HG03108 (cell line): Measurements from ENCODE around the gene HLA-DPB1.
A peak's percentile ranks its signal among the peaks of the same experiment; 100 is the strongest.
"Not testable (repeated sequence)": the region's sequence is repeated elsewhere in the genome, so short reads cannot be mapped to it uniquely, and the experiment has no call there.

ENCODE experiments used
- ATAC-seq: cut with Tn5 transposase; IDR thresholded peaks from one replicate; pipeline ENCODE4 v1.9.1; 2021; ENCODE audit warnings: moderate library complexity; ENCODE audit not compliant: unreplicated experiment

Gene HLA-DPB1

DNA sequence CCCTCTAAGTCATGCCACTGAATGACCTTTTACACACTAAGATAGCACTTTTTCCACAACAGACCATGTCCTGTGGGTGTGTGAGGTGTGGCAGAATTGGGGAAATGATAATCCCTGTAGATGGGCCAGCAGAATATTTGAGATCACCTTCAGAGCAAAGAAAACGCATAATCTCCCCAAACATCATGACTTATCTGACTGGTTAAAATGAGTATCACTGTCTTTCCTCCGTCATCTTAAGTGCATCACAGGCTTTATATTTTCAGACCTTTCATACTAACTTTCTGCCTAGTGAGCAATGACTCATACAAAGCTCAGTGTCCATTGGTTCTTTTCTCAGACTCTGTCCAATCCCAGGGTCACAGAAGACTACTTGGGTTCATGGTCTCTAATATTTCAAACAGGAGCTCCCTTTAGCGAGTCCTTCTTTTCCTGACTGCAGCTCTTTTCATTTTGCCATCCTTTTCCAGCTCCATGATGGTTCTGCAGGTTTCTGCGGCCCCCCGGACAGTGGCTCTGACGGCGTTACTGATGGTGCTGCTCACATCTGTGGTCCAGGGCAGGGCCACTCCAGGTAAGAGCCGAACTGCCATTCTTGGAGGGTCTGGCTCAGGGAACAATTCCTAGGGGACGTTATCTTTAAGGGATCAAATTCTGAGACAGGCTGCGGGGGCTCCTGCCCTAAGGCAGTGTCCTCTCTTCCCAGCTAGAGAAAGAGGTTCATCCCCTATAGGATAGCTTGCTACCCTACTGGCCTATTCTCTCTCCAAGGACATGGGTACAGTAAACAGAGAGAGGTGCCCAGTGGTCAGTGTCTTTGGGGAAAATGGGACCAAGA lies at the start of gene HLA-DPB1:
HLA-DPB1 (plus strand) TSS at position 423 of the 838 bp plus-strand sequence; CDS start at position 475, 52 bp downstream.
- peak; percentile 60 for ATAC-seq

DNA sequence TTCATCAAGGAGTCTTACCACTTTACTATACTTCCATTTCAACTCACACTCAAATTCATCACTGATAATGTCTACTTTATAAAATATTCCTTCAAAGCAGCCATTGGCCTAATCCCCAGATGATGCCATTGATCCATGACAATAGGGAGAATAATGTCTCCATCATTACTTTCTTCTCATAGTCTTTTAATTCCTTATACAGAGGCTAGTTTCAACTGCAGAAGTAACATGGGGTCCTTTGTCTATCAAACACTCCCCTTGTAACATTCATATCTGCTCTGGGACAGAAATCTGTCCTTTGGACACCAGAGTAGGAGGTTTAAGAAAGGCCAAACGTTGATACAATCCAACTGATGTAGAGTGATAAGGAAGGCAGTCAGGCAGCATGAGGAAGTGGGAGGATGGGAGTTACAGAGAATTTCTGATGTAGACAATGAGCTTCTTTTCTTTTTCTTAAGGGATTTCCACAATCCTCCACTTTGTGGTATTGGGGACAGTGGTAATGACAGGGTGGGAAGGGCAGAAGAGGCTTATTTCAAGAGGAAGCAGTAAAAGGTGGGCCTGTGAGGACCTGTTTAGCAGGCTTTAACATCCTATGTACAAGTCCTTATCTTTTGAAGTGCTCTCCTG lies 47.5 kb upstream of the HLA-DPB1 start:
- no peak for ATAC-seq

GRCh38 chr6:33029328-33030184 lies 46.2 kb upstream of the HLA-DPB1 start:
- peak; percentile 59 for ATAC-seq

DNA sequence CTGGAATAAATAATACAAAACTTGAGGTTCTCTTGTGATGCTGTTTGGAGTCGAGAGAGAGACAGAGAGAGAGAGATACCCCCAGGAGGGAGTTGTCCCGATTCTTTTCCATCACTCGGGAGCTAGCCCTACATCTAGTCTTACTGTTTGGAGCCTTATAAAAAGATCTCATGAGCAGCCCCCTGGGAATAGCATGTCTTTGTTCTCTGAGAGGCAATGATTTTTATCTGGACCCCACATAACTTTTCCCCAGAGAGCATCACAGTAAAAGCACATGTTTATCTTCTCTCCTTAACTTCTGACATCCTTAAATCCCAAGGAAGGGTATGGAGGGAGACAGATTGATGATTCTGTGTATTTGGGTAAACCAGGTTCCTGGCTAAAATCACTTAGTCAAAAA lies 45.5 kb upstream of the HLA-DPB1 start:
- no peak for ATAC-seq

GRCh38 chr6:33034554-33034953 lies 41.2 kb upstream of the HLA-DPB1 start:
- no peak for ATAC-seq

DNA sequence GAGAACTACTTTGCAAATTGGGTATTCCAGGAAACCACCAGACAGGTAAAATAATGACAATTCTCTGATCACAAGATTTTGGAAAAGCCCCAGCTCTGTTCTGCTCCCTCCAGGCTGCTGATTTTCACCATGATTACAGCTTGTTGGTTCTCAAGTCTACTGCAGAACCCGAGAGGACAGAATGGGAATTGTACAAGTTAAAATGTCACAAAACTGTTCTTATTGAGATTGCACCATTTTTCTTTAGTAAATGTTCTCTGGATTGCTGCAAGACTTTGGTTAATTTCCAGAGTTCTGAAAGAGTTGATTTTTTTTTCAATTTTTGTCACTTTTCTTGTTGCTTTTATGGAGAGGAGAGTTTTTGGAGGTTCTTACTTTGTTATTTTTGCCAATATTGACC lies 39.3 kb upstream of the HLA-DPB1 start:
- ATAC-seq = no peak

GRCh38 chr6:33040157-33040556 lies 35.6 kb upstream of the HLA-DPB1 start:
- ATAC-seq = no peak

- no peak for ATAC-seq
These were observed 26.3 kb upstream of the HLA-DPB1 start for GRCh38 chr6:33049323-33050013.

- no peak for ATAC-seq
These were observed 25.6 kb upstream of the HLA-DPB1 start for GRCh38 chr6:33050014-33050810.

DNA sequence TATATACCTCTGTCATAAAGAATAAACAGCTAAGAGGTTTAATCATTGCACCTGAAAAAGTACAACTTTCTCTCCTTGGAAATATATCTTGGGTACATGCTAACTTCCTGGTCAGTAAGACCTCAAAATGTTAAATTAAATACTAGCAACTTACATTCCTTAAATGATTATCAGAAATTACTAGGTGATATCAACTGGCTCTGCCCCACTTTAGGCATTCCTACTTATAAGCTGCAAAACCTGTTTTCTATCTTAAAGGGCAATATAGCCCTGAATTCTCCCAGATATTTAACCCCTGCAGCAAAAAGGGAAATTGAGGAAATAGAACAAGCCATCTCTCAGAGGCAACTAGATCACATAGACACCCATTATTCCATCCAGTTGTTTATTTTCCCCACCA lies 23.2 kb upstream of the HLA-DPB1 start:
- no peak for ATAC-seq

DNA sequence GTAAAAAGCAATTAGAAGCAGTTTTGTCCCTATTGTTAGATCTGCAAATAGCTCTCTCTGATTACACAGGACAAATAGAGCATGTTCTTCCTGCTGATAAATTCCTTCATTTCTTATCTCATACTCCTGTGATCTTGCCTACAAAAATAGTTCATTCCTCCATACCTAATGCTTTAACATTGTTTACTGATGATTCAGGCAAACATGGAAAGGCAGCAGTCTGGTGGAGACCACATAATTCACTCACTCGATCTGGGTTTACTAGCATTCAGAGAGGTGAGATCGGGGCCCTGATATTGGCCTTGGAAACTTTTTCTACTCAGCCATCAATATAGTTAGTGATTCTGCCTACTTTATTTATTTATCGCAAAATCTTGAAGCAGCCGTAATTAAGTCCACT lies 22.6 kb upstream of the HLA-DPB1 start:
- ATAC-seq = no peak

DNA sequence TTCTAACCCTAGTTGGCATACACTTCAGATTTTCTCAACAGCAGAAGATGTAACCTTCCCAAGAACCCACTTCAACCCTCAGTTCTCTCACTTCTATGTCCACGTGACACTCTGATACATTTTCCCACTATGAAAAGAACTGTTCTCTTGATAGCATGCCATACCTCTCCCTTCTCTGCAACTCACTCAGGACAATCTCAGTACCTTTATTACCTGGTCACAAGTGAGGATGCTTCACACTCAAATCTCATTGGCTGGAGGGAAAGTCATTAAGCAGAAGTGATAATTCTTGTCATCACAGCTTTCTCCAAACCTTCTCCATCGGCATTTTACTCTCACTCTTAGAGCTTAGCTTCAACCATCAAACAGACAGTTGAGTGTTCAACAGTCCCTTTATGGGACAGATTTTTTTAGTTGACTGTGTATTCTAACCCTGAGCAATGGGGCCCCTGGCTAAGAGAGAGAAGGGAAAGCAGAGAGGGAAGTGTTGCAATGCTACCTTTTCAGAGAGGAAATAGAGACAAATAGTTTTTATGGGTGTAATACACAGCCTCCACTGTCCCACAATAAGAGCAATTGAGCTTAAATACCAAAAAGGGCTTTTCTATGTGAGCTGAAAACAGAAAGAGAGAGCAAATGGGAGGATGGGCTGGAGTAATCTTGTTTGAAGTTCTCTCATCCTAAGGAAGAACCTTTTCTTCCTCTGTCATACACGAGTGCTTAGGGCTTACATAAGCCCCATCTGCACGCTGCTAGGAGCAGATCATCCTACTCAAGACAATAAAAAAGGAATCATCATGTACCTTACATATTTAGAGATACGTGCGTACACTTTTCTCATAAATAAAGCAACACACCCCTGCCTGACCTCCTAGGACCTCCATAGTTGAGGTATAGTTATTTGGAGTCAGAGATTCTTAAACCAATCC lies 18.3 kb upstream of the HLA-DPB1 start:
- ATAC-seq = no peak

- no peak for ATAC-seq
These were observed 13.8 kb upstream of the HLA-DPB1 start for GRCh38 chr6:33061987-33062386.

- ATAC-seq = not testable (repeated sequence)
These were observed 12.4 kb upstream of the HLA-DPB1 start for GRCh38 chr6:33063435-33063834.

- no peak for ATAC-seq
These were observed 11.1 kb upstream of the HLA-DPB1 start for GRCh38 chr6:33064723-33065122.

GRCh38 chr6:33065312-33065711 lies 10.5 kb upstream of the HLA-DPB1 start:
- ATAC-seq = no peak

- ATAC-seq = no peak
These were observed 8.8 kb upstream of the HLA-DPB1 start for GRCh38 chr6:33066917-33067521.

DNA sequence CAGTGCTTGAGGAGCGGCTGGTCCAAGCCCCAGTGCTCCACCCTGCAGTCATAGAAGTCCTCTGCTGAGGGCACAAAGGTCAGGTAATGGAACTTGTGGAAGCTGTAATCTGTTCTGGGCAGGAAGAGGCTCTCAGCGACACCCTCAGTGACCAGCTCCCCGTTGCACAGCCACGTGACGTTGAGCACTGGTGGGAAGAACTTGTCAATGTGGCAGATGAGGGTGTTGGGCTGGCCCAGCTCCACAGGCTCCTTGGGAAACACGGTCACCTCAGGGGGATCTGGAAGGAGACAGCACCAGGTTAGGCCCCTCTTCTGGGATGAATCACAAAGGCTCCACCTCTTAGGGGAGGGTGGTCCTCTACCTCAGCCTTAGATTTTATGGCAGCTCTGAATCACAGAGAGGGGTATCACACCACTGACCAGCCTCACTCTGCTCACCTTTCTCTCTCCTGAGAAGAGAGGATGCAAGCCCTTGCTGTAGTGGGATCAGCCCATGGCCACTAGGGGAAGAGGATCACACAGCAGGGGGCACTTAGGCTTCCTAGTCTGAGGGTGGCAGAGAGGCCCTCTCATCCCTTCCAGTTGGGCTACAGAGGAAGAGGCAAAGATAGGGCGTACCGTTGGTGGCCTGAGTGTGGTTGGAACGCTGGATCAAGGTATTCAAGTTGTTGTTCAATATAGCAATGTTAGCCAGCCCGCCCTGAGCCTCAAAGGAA lies 6.6 kb upstream of the HLA-DPB1 start:
- no peak for ATAC-seq
